NCI-H82 treated with DMSO at 0.1 percent for 48 hours (cell line): ENCODE measurements around the gene UBXN1.
A peak's percentile ranks its signal among the peaks of the same experiment; 100 is the strongest.

ENCODE experiments used
- DNase-seq: peaks from one replicate; lab custom pipeline; 2025; ENCODE audit not compliant: unreplicated experiment; lab: John Stamatoyannopoulos, UW

UBXN1 gene

DNA sequence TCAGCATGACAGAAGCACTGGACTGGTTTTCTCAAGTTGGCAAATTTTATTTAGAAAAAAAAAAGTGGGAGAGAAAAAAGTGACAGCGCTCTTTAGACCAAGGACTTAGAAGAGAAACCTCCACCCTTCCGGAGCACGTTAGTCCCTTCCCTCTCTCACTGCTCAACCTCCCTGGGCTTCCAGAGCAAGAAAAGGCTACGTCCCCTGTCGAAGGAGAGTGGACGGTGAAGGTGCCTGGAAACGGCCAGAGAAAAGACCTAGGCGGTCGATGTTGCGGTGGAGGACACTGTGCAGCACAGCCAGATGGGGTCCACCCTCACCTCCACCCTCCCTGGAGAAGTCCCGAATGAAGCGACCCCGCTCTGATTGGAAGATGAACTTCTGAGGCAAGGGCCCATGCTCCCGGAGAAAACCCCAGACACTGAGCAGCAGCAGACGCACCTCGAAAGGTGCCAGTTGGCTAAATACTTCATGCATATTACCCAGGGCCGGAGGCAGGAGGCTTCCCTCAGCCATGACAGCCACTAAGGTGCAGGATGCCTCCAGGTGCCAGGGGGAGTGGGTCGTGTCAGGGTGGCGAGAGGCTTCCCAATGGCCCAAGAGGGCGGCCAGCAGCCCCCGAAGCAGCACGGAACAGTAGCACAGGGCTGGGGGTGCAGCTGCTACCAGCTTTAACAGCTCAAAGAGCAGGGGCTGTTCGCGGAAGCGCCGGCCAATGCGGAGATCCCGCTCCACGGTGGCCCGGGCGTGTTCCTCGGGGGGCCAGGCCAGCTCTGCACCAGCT lies 31.9 kb downstream of the UBXN1 start:
- no peak for DNase-seq

DNA sequence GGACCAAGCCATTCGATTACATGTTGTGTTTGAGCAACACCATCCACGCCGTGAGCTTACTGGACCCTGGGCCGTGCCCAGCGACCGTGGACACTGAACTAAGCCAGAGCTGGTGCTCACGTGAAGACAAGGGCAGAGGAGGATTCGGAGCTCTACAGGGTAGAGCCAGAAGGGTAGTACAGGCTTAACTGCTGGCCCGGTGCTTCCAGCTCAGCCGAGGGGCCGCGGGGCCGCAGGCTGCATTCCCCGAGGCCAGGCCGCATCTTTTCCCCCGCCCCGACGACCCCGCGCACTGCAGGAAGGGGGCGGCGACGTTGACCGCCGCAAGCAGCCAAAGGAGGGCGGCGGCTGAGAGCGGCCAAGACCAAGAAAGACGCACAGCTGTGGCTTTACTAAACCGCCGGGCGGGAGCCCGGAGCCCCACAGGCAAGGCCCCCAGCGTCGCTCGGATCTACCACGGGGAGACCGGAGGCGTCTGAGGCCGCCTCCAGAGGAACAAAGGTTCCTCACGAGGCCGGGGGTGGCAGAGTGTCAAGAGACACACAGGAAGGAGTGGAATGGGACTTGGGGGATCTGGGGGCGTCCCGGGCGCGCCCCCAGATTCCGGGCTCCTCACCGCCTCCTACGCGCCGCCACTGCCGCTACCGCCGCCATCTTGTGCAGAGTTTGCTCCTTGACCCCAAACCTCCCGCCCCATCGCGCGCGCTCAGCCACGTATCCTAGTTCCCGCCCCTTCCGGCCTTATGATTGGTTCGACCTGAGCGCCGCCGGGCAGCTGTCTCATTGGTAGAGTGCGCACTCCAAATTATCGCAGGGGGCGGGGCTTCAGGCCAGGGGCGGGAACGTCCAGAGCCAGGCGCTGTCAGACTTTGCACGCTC lies 32.7 kb downstream of the UBXN1 start, which contains the start of gene GANAB:
GANAB (minus strand) TSS at position 668 of the 879 bp plus-strand sequence; CDS start at position 654, 14 bp downstream.
- peak; percentile 93 for DNase-seq

DNA sequence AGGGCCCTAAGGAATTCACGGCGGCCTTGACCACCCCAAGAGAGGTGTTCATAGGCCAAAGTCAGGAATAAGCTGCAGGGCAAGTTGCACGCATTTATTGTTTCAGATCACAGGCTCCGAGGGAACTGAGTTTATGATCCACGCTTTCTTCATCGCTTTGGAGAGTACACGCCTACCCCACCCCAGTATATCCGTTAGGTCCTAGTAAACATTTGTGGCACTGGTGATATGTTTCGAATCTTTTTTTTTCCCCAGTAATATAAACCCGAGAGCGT lies 33.3 kb downstream of the UBXN1 start:
- no peak for DNase-seq

- DNase-seq: no peak
These were observed 34.7 kb downstream of the UBXN1 start for GRCh38 chr11:62644220-62644619.

DNA sequence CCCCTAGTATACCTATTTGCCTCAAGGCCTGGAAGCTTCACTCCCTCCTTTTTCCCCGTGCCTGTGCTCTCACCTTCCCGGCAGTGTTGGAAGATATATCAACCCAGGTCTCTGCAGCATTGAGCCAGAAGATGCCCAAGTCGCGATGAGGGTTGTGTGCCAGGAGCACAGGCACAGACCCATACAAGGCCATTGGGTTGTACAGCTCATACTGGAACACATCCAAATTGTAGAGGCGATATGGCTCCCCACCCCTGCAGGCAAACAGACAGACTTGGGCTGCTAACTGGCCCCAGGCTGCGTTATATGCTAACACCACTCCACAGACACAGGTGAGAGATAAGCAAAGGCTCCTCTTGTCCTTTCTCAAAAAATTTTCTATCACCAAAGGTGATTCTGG lies 46.4 kb downstream of the UBXN1 start:
- DNase-seq: no peak

DNA sequence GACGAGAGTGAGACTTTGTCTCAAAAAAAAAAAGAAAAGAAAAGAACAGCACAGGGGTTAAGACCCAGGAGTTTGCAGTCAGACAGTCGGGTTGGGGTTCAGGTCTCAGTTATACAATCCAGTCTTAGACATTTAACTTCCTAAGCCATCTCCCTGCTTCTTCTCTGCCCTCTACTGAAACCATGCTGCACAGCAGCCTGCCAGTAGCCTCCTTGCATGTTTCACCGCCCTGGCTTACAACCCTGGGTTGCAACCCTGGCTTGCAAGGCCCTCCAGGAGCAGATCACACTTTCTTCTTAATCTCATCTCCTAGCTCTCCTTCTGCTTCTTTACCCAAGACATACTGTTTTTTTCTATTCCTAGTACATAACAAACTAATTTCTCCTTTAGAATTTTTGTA lies 51.2 kb downstream of the UBXN1 start:
- no peak for DNase-seq
